ENCODE results near the gene MYT1.
"Not testable (repeated sequence)": the region's sequence is repeated elsewhere in the genome, so short reads cannot be mapped to it uniquely, and the experiment has no call there.

The MYT1 gene

DNA sequence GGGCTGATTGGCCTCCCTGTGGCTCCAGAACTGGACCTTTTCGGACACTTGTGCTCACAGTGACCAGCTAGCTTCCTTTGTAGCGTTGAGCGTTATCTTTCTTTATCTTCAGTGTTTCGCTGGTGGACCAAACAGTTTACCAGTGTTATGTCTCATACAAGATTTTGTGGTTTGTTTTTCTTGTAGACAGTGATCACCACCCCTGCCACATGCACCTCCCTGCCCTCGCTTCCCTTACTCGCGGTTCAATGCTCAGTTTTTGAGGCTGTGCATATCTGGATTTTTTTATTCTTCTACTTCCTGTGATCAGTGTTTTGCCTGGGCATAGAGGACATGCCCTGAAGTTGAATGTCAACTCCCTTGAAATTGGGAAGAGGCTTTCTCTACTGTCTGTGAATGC is 16.4 kb downstream of the MYT1 start:
- no peaks in the 10 kb centered on the region for H3K4me1 ChIP-seq (ENCODE audit: control insufficient read depth in 1 of 2, insufficient read depth in 2 of 2, low read length in 2 of 2)
- no peak overlapping the region for H3K9ac ChIP-seq (ENCODE audit: low read depth in 1 of 2, low read length in 2 of 2)
- H3K9me3 ChIP-seq (ENCODE audit: control insufficient read depth in 1 of 2, low read length in 2 of 2), result no peaks in the 10 kb centered on the region
- H3K36me3 ChIP-seq (ENCODE audit: control insufficient read depth in 1 of 2, insufficient read depth in 2 of 2, low read length in 2 of 2), result no peaks in the 10 kb centered on the region
- no peak overlapping the region for H3K4me3 ChIP-seq (ENCODE audit: low read depth in 1 of 2, low read length in 2 of 2)
- H3K27ac ChIP-seq (ENCODE audit: low read depth, low read length), result no peak overlapping the region
- H3K27me3 ChIP-seq (ENCODE audit: control insufficient read depth in 1 of 2, insufficient read depth in 2 of 2, low read length in 2 of 2), result peaks cover 0 to 4% of the 10 kb centered on the region in 2 donors

- Histone ChIP-seq H3K36me3 (ENCODE audit: control insufficient read depth in 1 of 2, insufficient read depth in 2 of 2, low read length in 2 of 2) (no peaks in the 10 kb centered on the region), H3K9me3 (ENCODE audit: control insufficient read depth in 1 of 2, low read length in 2 of 2) (no peaks in the 10 kb centered on the region), H3K4me3 (ENCODE audit: low read depth in 1 of 2, low read length in 2 of 2) (no peak overlapping the region), H3K9ac (ENCODE audit: low read depth in 1 of 2, low read length in 2 of 2) (no peak overlapping the region), H3K27me3 (ENCODE audit: control insufficient read depth in 1 of 2, insufficient read depth in 2 of 2, low read length in 2 of 2) (peaks cover 0 to 4% of the 10 kb centered on the region in 2 donors), H3K4me1 (ENCODE audit: control insufficient read depth in 1 of 2, insufficient read depth in 2 of 2, low read length in 2 of 2) (no peaks in the 10 kb centered on the region), H3K27ac (ENCODE audit: low read depth, low read length) (no peak overlapping the region)
Measured at GRCh38 chr20:64181391-64181790, 17.1 kb downstream of the MYT1 start.

DNA sequence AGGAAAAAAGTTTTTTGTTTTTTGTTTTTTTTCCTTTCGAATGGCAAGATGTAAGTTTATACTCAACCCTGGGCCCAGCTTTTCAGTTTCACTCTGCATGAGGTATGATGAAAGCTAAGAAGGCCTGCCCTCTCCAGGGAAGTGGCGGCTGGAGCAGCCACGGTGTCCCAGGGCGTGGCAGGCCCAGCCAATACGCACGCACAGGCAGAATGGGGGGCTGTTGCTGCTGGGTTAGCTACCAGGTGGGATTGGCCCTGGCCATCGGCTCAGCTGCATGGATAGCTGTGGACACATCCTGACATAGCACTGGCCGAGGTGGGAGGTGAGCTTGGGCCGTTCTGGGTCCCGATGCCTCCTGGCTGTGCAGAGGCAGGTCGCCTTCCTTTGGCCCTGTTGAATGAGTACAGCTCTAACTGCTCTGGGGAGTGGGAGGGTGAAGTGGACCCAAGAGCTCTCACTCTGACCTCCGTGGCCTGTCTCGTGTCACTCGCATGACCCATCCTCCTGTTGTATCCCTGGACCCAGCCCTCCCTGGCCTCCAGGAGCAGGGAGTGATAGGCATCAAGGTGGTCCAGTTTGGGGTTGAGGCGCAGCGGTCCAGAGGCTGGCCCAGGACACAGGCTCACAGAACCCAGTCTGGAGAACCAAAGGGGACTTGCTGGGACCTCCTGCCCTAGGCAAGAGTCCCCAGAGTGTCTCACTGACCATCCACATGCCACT is 18.1 kb downstream of the MYT1 start:
- no peaks in the 10 kb centered on the region for H3K4me1 ChIP-seq (ENCODE audit: control insufficient read depth in 1 of 2, insufficient read depth in 2 of 2, low read length in 2 of 2)
- H3K27ac ChIP-seq (ENCODE audit: low read depth, low read length), result no peak overlapping the region
- H3K9ac ChIP-seq (ENCODE audit: low read depth in 1 of 2, low read length in 2 of 2), result no peak overlapping the region
- H3K9me3 ChIP-seq (ENCODE audit: control insufficient read depth in 1 of 2, low read length in 2 of 2), result no peaks in the 10 kb centered on the region
- H3K4me3 ChIP-seq (ENCODE audit: low read depth in 1 of 2, low read length in 2 of 2), result no peak overlapping the region
- no peaks in the 10 kb centered on the region for H3K36me3 ChIP-seq (ENCODE audit: control insufficient read depth in 1 of 2, insufficient read depth in 2 of 2, low read length in 2 of 2)
- H3K27me3 ChIP-seq (ENCODE audit: control insufficient read depth in 1 of 2, insufficient read depth in 2 of 2, low read length in 2 of 2), result peaks cover 0 to 4% of the 10 kb centered on the region in 2 donors

DNA sequence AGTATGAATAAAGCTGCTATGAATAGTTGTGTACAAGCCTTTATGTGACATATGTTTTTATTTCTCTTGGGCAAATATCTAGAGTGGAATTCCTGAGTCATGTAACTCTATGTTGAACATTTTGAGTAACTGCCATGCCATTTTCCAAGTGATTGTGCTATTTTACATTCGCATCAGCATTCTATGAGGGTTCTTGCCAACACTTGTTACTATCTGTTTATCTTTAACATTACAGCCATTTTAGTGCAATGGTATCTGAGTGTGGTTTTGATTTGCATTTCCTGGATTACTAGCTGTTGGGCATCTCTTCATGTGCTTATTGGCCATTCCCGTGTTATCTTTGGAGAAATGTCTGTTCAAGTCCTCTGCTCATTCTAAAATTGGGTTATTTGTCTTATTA is 19.1 kb downstream of the MYT1 start:
- Histone ChIP-seq H3K4me3 (ENCODE audit: low read depth in 1 of 2, low read length in 2 of 2) (no peak overlapping the region), H3K27me3 (ENCODE audit: control insufficient read depth in 1 of 2, insufficient read depth in 2 of 2, low read length in 2 of 2) (peaks cover 0 to 4% of the 10 kb centered on the region in 2 donors), H3K4me1 (ENCODE audit: control insufficient read depth in 1 of 2, insufficient read depth in 2 of 2, low read length in 2 of 2) (no peaks in the 10 kb centered on the region), H3K27ac (ENCODE audit: low read depth, low read length) (no peak overlapping the region), H3K9ac (ENCODE audit: low read depth in 1 of 2, low read length in 2 of 2) (no peak overlapping the region), H3K9me3 (ENCODE audit: control insufficient read depth in 1 of 2, low read length in 2 of 2) (no peaks in the 10 kb centered on the region), H3K36me3 (ENCODE audit: control insufficient read depth in 1 of 2, insufficient read depth in 2 of 2, low read length in 2 of 2) (no peaks in the 10 kb centered on the region)

- Histone ChIP-seq H3K4me1 (ENCODE audit: control insufficient read depth in 1 of 2, insufficient read depth in 2 of 2, low read length in 2 of 2) (no peaks in the 10 kb centered on the region), H3K9me3 (ENCODE audit: control insufficient read depth in 1 of 2, low read length in 2 of 2) (no peaks in the 10 kb centered on the region), H3K9ac (ENCODE audit: low read depth in 1 of 2, low read length in 2 of 2) (no peak overlapping the region), H3K27ac (ENCODE audit: low read depth, low read length) (no peak overlapping the region), H3K27me3 (ENCODE audit: control insufficient read depth in 1 of 2, insufficient read depth in 2 of 2, low read length in 2 of 2) (peaks cover 0 to 4% of the 10 kb centered on the region in 2 donors), H3K36me3 (ENCODE audit: control insufficient read depth in 1 of 2, insufficient read depth in 2 of 2, low read length in 2 of 2) (no peaks in the 10 kb centered on the region), H3K4me3 (ENCODE audit: low read depth in 1 of 2, low read length in 2 of 2) (no peak overlapping the region)
Measured at GRCh38 chr20:64184795-64185194, 20.5 kb downstream of the MYT1 start.

DNA sequence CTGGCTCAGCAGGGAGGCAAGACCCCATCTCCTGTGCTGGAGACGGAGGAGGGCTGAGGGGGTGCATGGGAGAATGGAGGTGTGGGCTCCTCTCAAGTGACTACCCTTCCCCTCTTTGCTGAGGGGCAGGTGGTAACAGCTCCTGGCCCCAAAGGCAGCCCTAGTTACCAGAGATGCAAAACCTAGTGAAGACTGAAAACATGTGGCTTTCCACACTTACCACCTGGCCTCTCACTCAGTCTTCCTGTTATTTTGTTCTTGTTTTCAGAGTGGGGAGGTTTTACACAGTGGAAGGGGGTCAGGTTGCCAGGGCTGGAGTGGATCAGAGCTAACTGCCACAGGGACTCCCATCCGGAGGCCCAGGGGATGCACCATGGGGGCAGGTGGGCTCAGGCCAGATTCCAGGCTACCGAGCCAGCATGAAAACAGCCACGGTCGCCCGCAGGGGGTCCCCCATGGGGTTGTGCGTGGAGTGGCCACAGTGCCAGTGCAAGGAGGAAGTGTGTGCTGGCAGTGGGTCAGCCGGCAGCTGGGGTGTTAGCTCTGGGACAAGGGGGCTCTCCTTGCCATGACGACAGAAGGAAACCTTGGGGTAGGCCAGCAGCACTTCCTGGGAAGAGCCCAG is 21.1 kb downstream of the MYT1 start:
- Histone ChIP-seq H3K9me3 (ENCODE audit: control insufficient read depth in 1 of 2, low read length in 2 of 2) (no peaks in the 10 kb centered on the region), H3K27me3 (ENCODE audit: control insufficient read depth in 1 of 2, insufficient read depth in 2 of 2, low read length in 2 of 2) (peaks cover 0 to 4% of the 10 kb centered on the region in 2 donors), H3K4me1 (ENCODE audit: control insufficient read depth in 1 of 2, insufficient read depth in 2 of 2, low read length in 2 of 2) (no peaks in the 10 kb centered on the region), H3K9ac (ENCODE audit: low read depth in 1 of 2, low read length in 2 of 2) (no peak overlapping the region), H3K4me3 (ENCODE audit: low read depth in 1 of 2, low read length in 2 of 2) (no peak overlapping the region), H3K36me3 (ENCODE audit: control insufficient read depth in 1 of 2, insufficient read depth in 2 of 2, low read length in 2 of 2) (no peaks in the 10 kb centered on the region), H3K27ac (ENCODE audit: low read depth, low read length) (no peak overlapping the region)

GRCh38 chr20:64186071-64186598 is 21.9 kb downstream of the MYT1 start:
- Histone ChIP-seq H3K9me3 (ENCODE audit: control insufficient read depth in 1 of 2, low read length in 2 of 2) (no peaks in the 10 kb centered on the region), H3K36me3 (ENCODE audit: control insufficient read depth in 1 of 2, insufficient read depth in 2 of 2, low read length in 2 of 2) (no peaks in the 10 kb centered on the region), H3K9ac (ENCODE audit: low read depth in 1 of 2, low read length in 2 of 2) (no peak overlapping the region), H3K27ac (ENCODE audit: low read depth, low read length) (no peak overlapping the region), H3K4me3 (ENCODE audit: low read depth in 1 of 2, low read length in 2 of 2) (no peak overlapping the region), H3K27me3 (ENCODE audit: control insufficient read depth in 1 of 2, insufficient read depth in 2 of 2, low read length in 2 of 2) (peaks cover 0 to 4% of the 10 kb centered on the region in 2 donors), H3K4me1 (ENCODE audit: control insufficient read depth in 1 of 2, insufficient read depth in 2 of 2, low read length in 2 of 2) (no peaks in the 10 kb centered on the region)

DNA sequence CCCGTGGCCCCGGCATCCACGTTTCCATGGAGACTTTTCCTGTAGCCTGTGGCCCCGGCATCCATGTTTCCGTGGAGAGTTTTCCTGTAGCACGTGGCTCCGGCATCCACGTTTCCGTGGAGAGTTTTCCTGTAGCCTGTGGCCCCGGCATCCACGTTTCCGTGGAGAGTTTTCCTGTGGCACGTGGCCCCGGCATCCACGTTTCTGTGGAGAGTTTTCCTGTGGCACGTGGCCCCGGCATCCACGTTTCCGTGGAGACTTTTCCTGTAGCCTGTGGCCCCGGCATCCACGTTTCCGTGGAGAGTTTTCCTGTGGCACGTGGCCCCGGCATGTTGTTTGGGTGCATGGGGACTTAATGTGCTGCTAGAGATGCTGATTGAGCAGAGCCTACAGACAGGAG is 23.0 kb downstream of the MYT1 start:
- not testable (repeated sequence) for H3K36me3 ChIP-seq (ENCODE audit: control insufficient read depth in 1 of 2, insufficient read depth in 2 of 2, low read length in 2 of 2); H3K27me3 ChIP-seq (ENCODE audit: control insufficient read depth in 1 of 2, insufficient read depth in 2 of 2, low read length in 2 of 2); H3K27ac ChIP-seq (ENCODE audit: low read depth, low read length)

DNA sequence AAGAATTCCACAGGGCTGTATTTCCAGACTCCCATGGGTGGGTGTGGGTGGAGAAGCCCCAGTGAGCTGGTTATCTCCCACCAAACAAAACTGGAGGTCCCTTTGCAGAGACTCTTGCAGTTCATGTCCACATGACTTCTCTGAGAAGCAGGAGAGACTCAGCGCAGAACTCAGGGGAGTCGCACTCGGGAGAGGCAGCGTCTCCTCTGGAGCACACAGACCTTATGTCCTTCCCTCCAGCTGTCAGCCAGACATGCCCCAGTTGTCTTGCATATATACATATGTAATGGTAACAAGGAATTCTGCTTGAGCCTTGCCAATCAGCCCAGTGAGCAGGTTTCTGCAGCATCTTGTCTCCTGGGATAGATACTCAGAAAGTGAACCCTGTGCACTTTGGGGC is 23.8 kb downstream of the MYT1 start:
- H3K27me3 ChIP-seq (ENCODE audit: control insufficient read depth in 1 of 2, insufficient read depth in 2 of 2, low read length in 2 of 2), result peaks cover 5% of the 10 kb centered on the region in 2 donors
- H3K9me3 ChIP-seq (ENCODE audit: control insufficient read depth in 1 of 2, low read length in 2 of 2), result no peaks in the 10 kb centered on the region

More for the DNA sequence above, 23.0 kb downstream of the MYT1 start:
- H3K4me1 ChIP-seq (ENCODE audit: control insufficient read depth in 1 of 2, insufficient read depth in 2 of 2, low read length in 2 of 2); H3K4me3 ChIP-seq (ENCODE audit: low read depth in 1 of 2, low read length in 2 of 2); H3K9ac ChIP-seq (ENCODE audit: low read depth in 1 of 2, low read length in 2 of 2); H3K9me3 ChIP-seq (ENCODE audit: control insufficient read depth in 1 of 2, low read length in 2 of 2): not testable (repeated sequence)

GRCh38 chr20:64188682-64189529 is 24.7 kb downstream of the MYT1 start:
- no peak overlapping the region for H3K27ac ChIP-seq (ENCODE audit: low read depth, low read length)
- H3K9me3 ChIP-seq (ENCODE audit: control insufficient read depth in 1 of 2, low read length in 2 of 2), result no peaks in the 10 kb centered on the region
- H3K9ac ChIP-seq (ENCODE audit: low read depth in 1 of 2, low read length in 2 of 2), result no peak overlapping the region
- no peaks in the 10 kb centered on the region for H3K4me1 ChIP-seq (ENCODE audit: control insufficient read depth in 1 of 2, insufficient read depth in 2 of 2, low read length in 2 of 2)
- no peak overlapping the region for H3K4me3 ChIP-seq (ENCODE audit: low read depth in 1 of 2, low read length in 2 of 2)
- H3K36me3 ChIP-seq (ENCODE audit: control insufficient read depth in 1 of 2, insufficient read depth in 2 of 2, low read length in 2 of 2), result no peaks in the 10 kb centered on the region
- peaks cover 5% of the 10 kb centered on the region in 2 donors for H3K27me3 ChIP-seq (ENCODE audit: control insufficient read depth in 1 of 2, insufficient read depth in 2 of 2, low read length in 2 of 2)

More for the DNA sequence above, 23.8 kb downstream of the MYT1 start:
- H3K36me3 ChIP-seq (ENCODE audit: control insufficient read depth in 1 of 2, insufficient read depth in 2 of 2, low read length in 2 of 2), result no peaks in the 10 kb centered on the region
- no peak overlapping the region for H3K4me3 ChIP-seq (ENCODE audit: low read depth in 1 of 2, low read length in 2 of 2)
- no peak overlapping the region for H3K9ac ChIP-seq (ENCODE audit: low read depth in 1 of 2, low read length in 2 of 2)
- H3K27ac ChIP-seq (ENCODE audit: low read depth, low read length), result no peak overlapping the region
- H3K4me1 ChIP-seq (ENCODE audit: control insufficient read depth in 1 of 2, insufficient read depth in 2 of 2, low read length in 2 of 2), result no peaks in the 10 kb centered on the region
